OCI-LY1 (cell line): Measurements from ENCODE around the gene PSKH1.

Source experiments
- CTCF ChIP-seq: fragments of 200-600 bp; sonication (generic), shearing (Covaris generic); IDR thresholded peaks from 2 replicates; pipeline ENCODE4 v1.5.1; 2017; ENCODE audit warnings: mild to moderate bottlenecking, antibody characterized with exemption, low read length, moderate library complexity, mixed read lengths
- EZH2 ChIP-seq: fragments of 200-600 bp; sonication (generic), shearing (Covaris generic); IDR thresholded peaks from 2 replicates; pipeline ENCODE4 v1.8.0; 2017; ENCODE audit warnings: borderline replicate concordance, mixed run types, mild to moderate bottlenecking, antibody characterized with exemption, low read length, moderate library complexity, mixed read lengths

DNA sequence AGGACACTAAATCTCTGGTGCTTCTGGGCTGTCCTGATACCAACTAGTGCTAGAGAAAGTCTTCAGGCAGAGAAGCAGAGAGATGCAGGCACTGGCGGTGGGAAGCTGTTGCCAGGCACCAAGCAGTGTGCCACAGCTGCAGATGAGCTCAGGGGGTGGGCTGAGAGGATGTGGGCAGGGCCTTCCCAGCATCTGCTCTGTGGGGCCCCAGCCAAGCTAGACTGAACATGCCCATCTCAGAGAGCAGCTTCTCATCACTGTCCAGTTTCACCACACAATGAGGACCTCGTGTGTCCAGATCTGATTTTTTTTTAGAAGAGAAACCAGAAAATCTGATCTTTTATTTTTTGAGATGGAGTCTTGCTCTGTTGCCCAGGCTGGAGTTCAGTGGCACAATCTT is 17.1 kb downstream of the PSKH1 start:
- TF ChIP-seq CTCF (no peak), EZH2 (no peak)
